ENCODE data around the gene OR1D2.

The OR1D2 gene

DNA sequence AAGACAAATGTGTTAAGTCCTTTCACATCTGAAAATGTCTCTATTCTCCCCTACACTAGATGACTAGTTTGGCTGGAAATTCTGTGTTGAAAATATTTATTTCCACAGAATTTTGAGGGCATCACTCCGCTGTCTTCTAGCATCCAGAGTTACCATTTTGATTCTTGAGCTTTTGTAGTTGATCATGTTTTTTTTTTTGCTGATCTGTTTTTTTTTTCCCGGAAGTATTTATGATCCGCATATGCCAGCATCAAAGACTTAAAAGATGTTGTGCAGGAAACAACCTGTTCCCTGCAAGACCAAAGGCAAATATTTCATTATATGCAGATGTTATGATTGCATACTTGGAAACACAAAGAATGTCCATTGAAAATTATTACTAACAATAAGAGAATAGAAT lies 57.5 kb downstream of the OR1D2 start:
- Histone ChIP-seq H3K4me3 (ENCODE audit: low read depth in 1 of 2, low read length in 2 of 2) (no peak overlapping the region), H3K9me3 (ENCODE audit: control insufficient read depth in 1 of 2, low read length in 2 of 2) (peaks cover 12 to 13% of the 10 kb centered on the region in 2 donors), H3K9ac (ENCODE audit: low read depth in 1 of 2, low read length in 2 of 2) (no peak overlapping the region)

DNA sequence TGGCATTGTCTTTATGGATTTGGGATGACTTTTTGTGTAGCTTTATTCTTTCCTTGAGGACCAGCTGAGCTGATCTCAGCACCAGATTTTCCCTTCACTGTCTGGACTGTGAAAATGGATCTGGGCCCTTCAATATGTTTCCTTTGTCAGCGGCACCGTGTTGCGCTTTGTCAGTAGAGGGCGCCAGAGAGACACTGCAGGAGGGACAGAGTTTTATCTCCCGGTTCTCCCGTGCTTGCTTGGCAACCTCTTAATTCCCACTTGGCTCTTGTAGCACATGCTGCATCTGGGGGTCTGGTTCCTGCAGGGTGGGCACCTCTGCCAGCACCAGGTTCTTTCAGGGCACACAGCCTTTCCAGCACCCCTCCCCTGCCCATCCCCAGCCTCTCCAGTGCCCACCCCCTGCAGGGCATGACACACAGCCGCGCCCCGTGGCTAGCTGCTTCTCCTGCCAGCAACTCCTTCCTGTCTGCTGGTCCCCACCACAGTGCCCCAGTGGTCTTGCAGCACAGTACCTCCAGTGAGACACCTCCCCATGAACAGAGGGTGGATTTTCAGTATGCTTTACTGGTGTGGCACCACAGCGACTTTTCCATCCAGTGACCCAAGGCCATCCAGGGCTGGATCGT lies 60.4 kb downstream of the OR1D2 start:
- Histone ChIP-seq H3K27me3 (ENCODE audit: control insufficient read depth in 1 of 2, insufficient read depth in 2 of 2, low read length in 2 of 2) (peaks cover 0 to 5% of the 10 kb centered on the region in 2 donors), H3K9ac (ENCODE audit: low read depth in 1 of 2, low read length in 2 of 2) (no peak overlapping the region), H3K4me1 (ENCODE audit: control insufficient read depth in 1 of 2, insufficient read depth in 2 of 2, low read length in 2 of 2) (no peaks in the 10 kb centered on the region), H3K27ac (ENCODE audit: low read depth, low read length) (no peak overlapping the region), H3K36me3 (ENCODE audit: control insufficient read depth in 1 of 2, insufficient read depth in 2 of 2, low read length in 2 of 2) (no peaks in the 10 kb centered on the region), H3K4me3 (ENCODE audit: low read depth in 1 of 2, low read length in 2 of 2) (no peak overlapping the region), H3K9me3 (ENCODE audit: control insufficient read depth in 1 of 2, low read length in 2 of 2) (peaks cover 12 to 13% of the 10 kb centered on the region in 2 donors)

More for the DNA sequence above, 57.5 kb downstream of the OR1D2 start:
- H3K4me1 ChIP-seq (ENCODE audit: control insufficient read depth in 1 of 2, insufficient read depth in 2 of 2, low read length in 2 of 2), result no peaks in the 10 kb centered on the region
- no peaks in the 10 kb centered on the region for H3K36me3 ChIP-seq (ENCODE audit: control insufficient read depth in 1 of 2, insufficient read depth in 2 of 2, low read length in 2 of 2)
- no peak overlapping the region for H3K27ac ChIP-seq (ENCODE audit: low read depth, low read length)
- H3K27me3 ChIP-seq (ENCODE audit: control insufficient read depth in 1 of 2, insufficient read depth in 2 of 2, low read length in 2 of 2), result no peaks in the 10 kb centered on the region

- Histone ChIP-seq H3K9me3 (ENCODE audit: control insufficient read depth in 1 of 2, low read length in 2 of 2) (peaks cover 12 to 13% of the 10 kb centered on the region in 2 donors), H3K9ac (ENCODE audit: low read depth in 1 of 2, low read length in 2 of 2) (no peak overlapping the region), H3K36me3 (ENCODE audit: control insufficient read depth in 1 of 2, insufficient read depth in 2 of 2, low read length in 2 of 2) (no peaks in the 10 kb centered on the region), H3K4me1 (ENCODE audit: control insufficient read depth in 1 of 2, insufficient read depth in 2 of 2, low read length in 2 of 2) (no peaks in the 10 kb centered on the region), H3K27me3 (ENCODE audit: control insufficient read depth in 1 of 2, insufficient read depth in 2 of 2, low read length in 2 of 2) (peaks cover 0 to 5% of the 10 kb centered on the region in 2 donors), H3K4me3 (ENCODE audit: low read depth in 1 of 2, low read length in 2 of 2) (no peak overlapping the region), H3K27ac (ENCODE audit: low read depth, low read length) (no peak overlapping the region)
Measured at GRCh38 chr17:3040882-3041281, 63.3 kb downstream of the OR1D2 start.

- Histone ChIP-seq H3K27me3 (ENCODE audit: control insufficient read depth in 1 of 2, insufficient read depth in 2 of 2, low read length in 2 of 2) (peaks cover 0 to 5% of the 10 kb centered on the region in 2 donors), H3K4me3 (ENCODE audit: low read depth in 1 of 2, low read length in 2 of 2) (no peak overlapping the region), H3K36me3 (ENCODE audit: control insufficient read depth in 1 of 2, insufficient read depth in 2 of 2, low read length in 2 of 2) (no peaks in the 10 kb centered on the region), H3K9me3 (ENCODE audit: control insufficient read depth in 1 of 2, low read length in 2 of 2) (peaks cover 12 to 13% of the 10 kb centered on the region in 2 donors), H3K9ac (ENCODE audit: low read depth in 1 of 2, low read length in 2 of 2) (no peak overlapping the region), H3K27ac (ENCODE audit: low read depth, low read length) (no peak overlapping the region), H3K4me1 (ENCODE audit: control insufficient read depth in 1 of 2, insufficient read depth in 2 of 2, low read length in 2 of 2) (no peaks in the 10 kb centered on the region)
Measured at GRCh38 chr17:3039736-3040135, 64.5 kb downstream of the OR1D2 start.

- Histone ChIP-seq H3K4me3 (ENCODE audit: low read depth in 1 of 2, low read length in 2 of 2) (no peak overlapping the region), H3K36me3 (ENCODE audit: control insufficient read depth in 1 of 2, insufficient read depth in 2 of 2, low read length in 2 of 2) (no peaks in the 10 kb centered on the region), H3K9me3 (ENCODE audit: control insufficient read depth in 1 of 2, low read length in 2 of 2) (peaks cover 5 to 7% of the 10 kb centered on the region in 2 donors), H3K27me3 (ENCODE audit: control insufficient read depth in 1 of 2, insufficient read depth in 2 of 2, low read length in 2 of 2) (peaks cover 0 to 5% of the 10 kb centered on the region in 2 donors), H3K9ac (ENCODE audit: low read depth in 1 of 2, low read length in 2 of 2) (no peak overlapping the region), H3K4me1 (ENCODE audit: control insufficient read depth in 1 of 2, insufficient read depth in 2 of 2, low read length in 2 of 2) (no peaks in the 10 kb centered on the region), H3K27ac (ENCODE audit: low read depth, low read length) (no peak overlapping the region)
Measured at GRCh38 chr17:3038941-3039340, 65.3 kb downstream of the OR1D2 start.

Measured in duodenal mucosa (tissue), 2 donors.